NCI-H2171 (cell line): ENCODE results near the gene HGF.

ENCODE experiments used
- DNase-seq: peaks from one replicate; lab custom pipeline; 2025; lab: John Stamatoyannopoulos, UW

The HGF gene

DNA sequence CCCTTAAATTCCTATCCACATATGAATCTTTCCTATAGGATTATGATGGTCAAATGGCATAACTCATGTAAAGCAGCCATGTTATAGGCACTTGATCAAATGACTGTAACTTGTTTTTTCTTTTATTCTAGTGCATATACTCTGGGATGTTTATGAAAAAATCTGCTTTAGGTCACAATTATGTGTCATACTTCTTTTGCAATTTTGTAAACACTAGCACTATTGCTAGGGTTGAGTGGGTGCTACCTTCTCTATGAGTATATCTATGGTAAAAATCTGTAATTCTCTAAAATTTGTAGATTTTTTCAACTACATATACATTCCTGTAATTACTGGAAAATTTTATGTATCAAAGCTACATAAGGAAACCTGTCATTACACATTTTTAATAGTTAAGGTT, 50.0 kb downstream of the HGF start:
- DNase-seq = no peak

DNA sequence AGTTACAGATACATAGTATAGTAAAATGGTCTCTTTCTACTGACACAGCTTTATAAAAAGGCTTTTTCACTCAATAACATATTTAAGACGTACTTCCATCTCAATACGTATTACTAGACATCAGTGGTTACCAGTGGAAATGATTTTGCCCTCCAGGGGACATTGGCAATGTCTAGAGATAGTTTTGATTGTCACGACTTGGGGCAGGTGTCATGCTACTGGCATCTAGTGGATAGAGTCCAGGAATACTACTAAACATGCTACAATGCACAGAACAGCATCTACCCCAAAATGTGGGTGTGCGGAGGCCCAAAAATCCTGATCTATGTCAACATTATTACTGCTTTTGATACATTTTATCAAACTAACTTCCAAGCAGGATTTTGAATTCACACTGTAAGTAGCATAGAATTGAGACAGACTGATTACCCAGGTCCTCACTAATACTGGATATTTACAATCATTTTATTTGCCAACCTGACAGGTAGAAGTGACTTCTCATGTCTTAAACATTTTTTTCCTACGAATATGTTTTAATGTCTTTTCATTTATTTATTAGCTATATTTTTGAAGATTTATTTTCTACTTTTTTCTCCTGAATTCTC, 53.8 kb downstream of the HGF start:
- peak; percentile 24 for DNase-seq

GRCh38 chr7:81714306-81714705, 55.5 kb downstream of the HGF start:
- DNase-seq = no peak

DNA sequence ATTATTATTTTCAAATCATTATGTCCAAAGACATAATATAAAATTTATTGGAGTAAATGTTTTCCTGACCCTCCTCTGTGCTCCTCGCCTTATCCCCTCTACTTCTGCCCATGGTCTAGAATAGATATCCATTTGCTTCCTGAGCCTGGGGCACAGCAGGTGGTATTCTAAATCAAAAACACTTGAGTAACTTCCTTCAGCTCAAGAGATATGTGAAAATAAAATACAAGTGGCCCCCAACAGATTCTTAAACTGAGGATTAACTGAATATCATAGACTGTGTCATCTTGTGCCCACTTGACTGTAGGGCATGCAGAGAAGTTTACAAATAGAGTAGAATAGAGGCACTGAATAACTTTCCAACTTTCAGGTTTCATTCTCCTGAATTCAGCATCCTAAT, 59.1 kb downstream of the HGF start:
- no peak for DNase-seq

DNA sequence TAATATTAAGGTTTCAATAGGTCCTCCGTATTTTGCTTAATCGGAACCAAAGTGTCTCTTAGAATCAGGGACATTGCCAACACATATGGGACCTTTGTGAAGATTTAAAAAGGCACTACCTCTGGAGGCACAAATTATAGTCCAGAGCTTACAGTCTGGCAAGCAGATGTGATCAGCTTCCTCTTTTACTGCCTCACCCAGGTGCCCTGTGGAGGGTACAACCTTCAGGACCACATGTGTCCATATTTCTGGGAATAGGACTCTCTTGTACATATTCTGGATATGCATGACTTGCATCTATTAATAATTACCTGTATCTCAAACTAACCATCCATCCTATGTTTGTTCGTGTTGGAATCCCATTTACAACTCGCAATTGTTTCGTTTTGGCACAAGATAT, 60.0 kb downstream of the HGF start:
- DNase-seq = no peak

- DNase-seq = no peak
These were observed 61.9 kb downstream of the HGF start for GRCh38 chr7:81707966-81708365.

GRCh38 chr7:81707196-81707595, 62.7 kb downstream of the HGF start:
- no peak for DNase-seq

- DNase-seq = no peak
These were observed 64.6 kb downstream of the HGF start for GRCh38 chr7:81705206-81705605.

- no peak for DNase-seq
These were observed 65.3 kb downstream of the HGF start for GRCh38 chr7:81704595-81704994.

DNA sequence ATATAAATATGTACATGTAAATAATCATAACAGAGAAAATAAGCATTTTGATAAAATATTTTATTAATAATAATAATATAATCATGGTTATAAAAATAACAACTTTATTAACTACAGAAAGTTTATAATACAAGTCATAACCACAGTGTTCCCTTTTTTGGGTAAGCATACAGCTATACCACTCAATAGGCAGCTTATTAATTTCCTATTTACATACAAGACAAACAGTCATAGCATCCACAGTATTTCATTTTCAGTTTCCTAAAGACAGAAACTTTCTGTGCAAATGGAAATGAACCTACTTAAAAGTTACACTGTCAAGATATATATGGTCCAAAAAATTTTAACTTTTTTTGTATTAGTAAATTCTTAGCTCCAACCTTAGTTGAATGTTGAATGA, 70.9 kb downstream of the HGF start:
- no peak for DNase-seq

GRCh38 chr7:81694711-81695110, 75.1 kb downstream of the HGF start:
- DNase-seq = no peak

GRCh38 chr7:81693894-81694293, 76.0 kb downstream of the HGF start:
- no peak for DNase-seq

GRCh38 chr7:81693080-81693479, 76.8 kb downstream of the HGF start:
- no peak for DNase-seq

GRCh38 chr7:81692146-81692905, 77.5 kb downstream of the HGF start:
- no peak for DNase-seq

DNA sequence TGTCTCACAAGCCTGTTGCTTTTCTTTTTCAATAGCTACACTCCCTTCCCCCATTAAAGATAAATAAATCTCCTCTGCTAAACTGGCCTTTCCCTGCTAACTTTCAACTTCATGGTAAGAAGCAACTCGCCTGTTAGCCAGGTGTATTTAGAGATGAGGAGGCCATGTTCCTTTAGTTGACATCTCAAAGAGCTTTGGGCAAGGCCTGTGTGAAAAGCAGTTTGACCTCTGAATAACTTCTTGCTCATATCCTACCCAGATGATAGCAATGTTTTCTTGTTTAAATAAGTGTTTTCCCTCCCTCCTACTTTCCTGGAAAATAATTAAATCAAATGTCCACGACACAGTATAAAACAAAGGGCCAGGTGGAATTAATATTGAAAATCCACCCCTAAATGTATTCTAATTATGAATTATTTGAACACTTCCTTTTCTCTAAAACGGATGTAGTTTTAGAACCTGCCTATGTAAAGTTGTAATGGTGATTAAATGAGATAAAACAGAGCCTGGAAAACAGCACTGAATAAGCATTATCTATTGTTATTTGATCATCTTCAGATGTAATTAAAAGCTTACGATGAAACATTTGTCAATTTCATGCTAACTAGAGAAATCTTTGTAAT, 78.5 kb downstream of the HGF start:
- DNase-seq = no peak

DNA sequence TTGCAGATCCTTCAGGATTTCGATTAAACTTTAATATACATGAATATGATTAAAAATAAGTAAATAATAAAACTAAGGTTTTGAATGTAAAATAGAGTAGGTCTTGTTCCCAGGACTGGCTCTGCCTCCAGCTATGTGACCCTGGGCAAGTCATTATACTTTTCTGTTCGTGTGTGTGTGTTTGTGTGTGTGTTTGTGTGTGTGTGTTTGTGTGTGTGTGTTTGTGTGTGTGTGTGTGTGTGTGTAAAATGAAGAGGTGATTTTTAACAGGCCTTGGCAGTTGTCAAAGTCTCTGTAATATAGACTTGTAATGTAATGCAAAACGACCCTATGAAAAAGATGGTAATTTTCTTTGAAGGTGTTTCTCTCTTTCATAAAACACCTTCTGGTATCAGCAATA, 79.2 kb downstream of the HGF start:
- no peak for DNase-seq

DNA sequence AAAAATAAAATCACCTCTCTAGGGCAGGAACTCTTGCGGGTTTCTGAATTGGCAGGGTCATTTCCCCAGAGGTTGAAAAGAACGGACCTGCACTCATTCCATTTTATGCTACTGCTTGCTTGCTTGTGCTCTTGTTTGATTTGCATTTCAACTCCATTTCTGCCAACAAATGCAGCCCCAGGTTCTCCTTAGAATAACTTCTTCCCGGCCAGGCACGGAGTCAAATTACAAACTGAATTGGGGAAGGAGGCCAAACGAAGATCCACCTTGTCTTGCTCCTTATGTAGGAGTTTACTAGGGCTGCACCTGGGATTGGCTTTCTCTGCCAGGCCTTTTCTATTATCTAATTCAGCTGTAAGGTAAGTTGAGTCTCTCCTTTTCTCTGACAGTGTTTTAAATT, 79.6 kb downstream of the HGF start:
- DNase-seq = peak; percentile 22

GRCh38 chr7:81688622-81689411, 81.0 kb downstream of the HGF start:
- no peak for DNase-seq

GRCh38 chr7:81687062-81687461, 82.8 kb downstream of the HGF start:
- no peak for DNase-seq

- no peak for DNase-seq
These were observed 84.5 kb downstream of the HGF start for GRCh38 chr7:81685270-81685868.

GRCh38 chr7:81684514-81685269, 85.2 kb downstream of the HGF start:
- DNase-seq = peak; percentile 95

DNA sequence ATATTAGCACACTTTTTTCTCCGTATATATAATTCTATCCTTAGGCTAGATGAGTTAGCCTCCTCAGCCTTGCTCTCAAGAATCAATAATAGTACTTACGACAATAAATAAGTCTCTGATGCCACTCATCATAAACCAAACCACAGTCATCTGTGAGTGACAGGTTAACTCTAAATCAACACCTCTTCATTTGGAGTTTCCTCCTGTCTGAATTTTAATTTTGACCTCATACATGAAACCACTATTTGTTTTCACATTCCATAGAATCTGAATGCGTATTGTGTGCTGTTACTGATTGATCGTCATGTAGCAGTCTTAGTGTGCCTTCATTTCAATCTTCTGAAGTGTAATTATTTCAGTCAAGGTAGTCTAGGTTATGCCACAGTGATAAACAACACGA, 85.8 kb downstream of the HGF start:
- no peak for DNase-seq
